Large intestine (tissue), 12 donors: ENCODE measurements around the gene NKX6-1. TPM values are rescaled to one million over a fixed set of nuclear protein-coding genes. Genes with fewer than 3 reads are reported as not detected.
A peak's percentile ranks its signal among the peaks of the same experiment; 100 is the strongest.

ENCODE experiments used
- DNase-seq, 2 donors: peaks; one replicate each; pipeline versions ENCODE4 v3.0.0 to v3.0.0-alpha.2; 2013
- H3K27ac ChIP-seq: one replicate; pipeline ENCODE4 v1.5.1; 2013; ENCODE audit warnings: low read length
- H3K27me3 ChIP-seq: 2 replicates; pipeline ENCODE4 v1.6.1; 2013; ENCODE audit warnings: low read length; ENCODE audit not compliant: control insufficient read depth, insufficient read depth
- H3K36me3 ChIP-seq: 2 replicates; pipeline ENCODE4 v1.6.1; 2013; ENCODE audit warnings: low read length; ENCODE audit not compliant: control insufficient read depth, insufficient read depth
- H3K4me1 ChIP-seq: one replicate; pipeline ENCODE4 v1.6.1; 2013; ENCODE audit warnings: low read length; ENCODE audit not compliant: control insufficient read depth, insufficient read depth
- H3K4me3 ChIP-seq: one replicate; pipeline ENCODE4 v1.5.1; 2013; ENCODE audit warnings: low read length
- H3K9me3 ChIP-seq: one replicate; pipeline ENCODE4 v1.6.1; 2013; ENCODE audit warnings: mild to moderate bottlenecking, low read depth, low read length, moderate library complexity; ENCODE audit not compliant: control insufficient read depth
- WGBS: methylation state at CpG from one replicate; pipeline ENCODE4 v1.1.5; 2013; ENCODE audit warnings: low lambda C conversion rate; ENCODE audit not compliant: insufficient coverage; 5-methylcytosine and 5-hydroxymethylcytosine counted together
- long read RNA-seq, 11 donors: transcript quantifications; one replicate each; lab custom pipeline, GENCODE V29; 2026
- polyA plus RNA-seq: library from polyadenylated mRNA; unstranded; fragments of 120-200 nt; gene quantifications from one replicate; pipeline ENCODE4 v1.2.1, GENCODE V29; 2013

Gene NKX6-1
- 0.01 TPM for polyA plus RNA-seq
- long read RNA-seq, donor 1, result 0 reads
- long read RNA-seq, donor 2, result 0 reads
- long read RNA-seq, donor 3, result 0 reads
- long read RNA-seq, donor 4, result 0 reads
- long read RNA-seq, donor 5, result 0 reads
- long read RNA-seq, donor 6, result 0 reads
- long read RNA-seq, donor 7, result 0 reads
- long read RNA-seq, donor 8, result 0 reads
- long read RNA-seq, donor 9, result 0 reads
- long read RNA-seq, donor 10, result 0 reads
- long read RNA-seq, donor 11, result 0 reads

- 10% methylated on average over 2 of the region's 47 CpGs for WGBS
- Histone ChIP-seq H3K4me3 (no peak within 1 kb of the TSS), H3K4me1 (peaks cover 15% of the 10 kb centered on the region), H3K9me3 (peaks cover 28% of the 10 kb centered on the region), H3K27ac (no peak within 1 kb of the TSS), H3K27me3 (peaks cover 96% of the 10 kb centered on the region), H3K36me3 (no peaks in the 10 kb centered on the region)
- peak in 1 of 2 donors; percentile 55 for DNase-seq
Measured at GRCh38 chr4:84498935-84499623, at the start of gene NKX6-1. Gene NKX6-1 (minus strand): TSS chr4:84499292. CDS start chr4:84498228, 1,064 bp downstream.

GRCh38 chr4:84547211-84547610 is 48.1 kb upstream of the NKX6-1 start:
- no peaks in the 10 kb centered on the region for H3K36me3 ChIP-seq
- H3K9me3 ChIP-seq, result no peaks in the 10 kb centered on the region
- H3K27ac ChIP-seq, result no peak overlapping the region
- H3K27me3 ChIP-seq, result no peaks in the 10 kb centered on the region
- no CpG with 5 or more reads among the region's 3 CpGs for WGBS
- no peak overlapping the region for H3K4me3 ChIP-seq
- DNase-seq, result no peak
- no peaks in the 10 kb centered on the region for H3K4me1 ChIP-seq

GRCh38 chr4:84545093-84545492 is 46.0 kb upstream of the NKX6-1 start:
- no peak for DNase-seq
- Histone ChIP-seq H3K27me3 (no peaks in the 10 kb centered on the region), H3K9me3 (no peaks in the 10 kb centered on the region), H3K36me3 (no peaks in the 10 kb centered on the region), H3K27ac (no peak overlapping the region), H3K4me3 (no peak overlapping the region), H3K4me1 (no peaks in the 10 kb centered on the region)
- no CpG with 5 or more reads among the region's 5 CpGs for WGBS

GRCh38 chr4:84535901-84536300 is 36.8 kb upstream of the NKX6-1 start:
- H3K4me1 ChIP-seq, result no peaks in the 10 kb centered on the region
- DNase-seq, result no peak
- no CpG with 5 or more reads among the region's 2 CpGs for WGBS
- H3K36me3 ChIP-seq, result no peaks in the 10 kb centered on the region
- no peak overlapping the region for H3K27ac ChIP-seq
- no peaks in the 10 kb centered on the region for H3K27me3 ChIP-seq
- H3K9me3 ChIP-seq, result no peaks in the 10 kb centered on the region
- H3K4me3 ChIP-seq, result no peak overlapping the region

DNA sequence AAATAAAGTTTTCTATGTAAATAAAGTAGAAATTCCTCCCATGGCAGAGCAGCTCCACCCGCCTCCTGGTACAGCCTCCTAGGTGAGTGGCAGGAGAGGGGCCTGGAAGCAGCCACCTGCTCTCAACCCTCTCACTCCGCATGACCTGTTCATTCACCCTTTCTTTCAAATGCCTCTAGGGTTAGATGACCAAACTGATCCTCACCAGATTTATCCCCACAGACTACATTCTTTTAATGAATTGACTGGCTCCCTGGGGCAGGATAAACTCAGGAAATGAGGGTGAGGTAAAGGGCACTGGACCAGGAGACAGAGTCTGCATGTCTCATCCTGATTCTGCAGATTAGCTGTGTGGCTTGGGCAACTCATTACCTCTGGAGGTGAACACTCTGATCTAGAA is 32.6 kb upstream of the NKX6-1 start:
- H3K9me3 ChIP-seq, result no peaks in the 10 kb centered on the region
- no peak for DNase-seq
- no CpG with 5 or more reads among the region's 2 CpGs for WGBS
- H3K27ac ChIP-seq, result no peak overlapping the region
- no peaks in the 10 kb centered on the region for H3K27me3 ChIP-seq
- H3K36me3 ChIP-seq, result no peaks in the 10 kb centered on the region
- H3K4me1 ChIP-seq, result no peaks in the 10 kb centered on the region
- H3K4me3 ChIP-seq, result no peak overlapping the region

DNA sequence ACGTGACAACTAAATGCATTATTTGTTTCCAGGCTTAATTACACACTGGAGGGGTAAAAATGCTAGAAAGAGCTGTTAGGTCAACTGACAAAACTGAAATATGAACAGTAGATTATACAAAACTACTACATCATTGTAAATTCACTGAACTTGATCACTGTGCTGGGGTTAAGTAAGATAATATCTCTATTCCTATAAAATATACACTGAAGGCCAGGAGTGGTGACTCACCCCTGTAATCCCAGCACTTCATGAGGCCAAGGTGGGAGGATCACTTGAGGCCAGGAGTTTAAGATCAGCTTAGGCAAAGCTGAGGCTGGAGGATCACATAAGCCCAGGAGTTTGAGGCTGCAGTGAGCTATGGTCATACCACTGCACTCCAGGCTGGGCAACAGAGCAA is 31.8 kb upstream of the NKX6-1 start:
- Histone ChIP-seq H3K27me3 (no peaks in the 10 kb centered on the region), H3K27ac (no peak overlapping the region), H3K36me3 (no peaks in the 10 kb centered on the region), H3K9me3 (no peaks in the 10 kb centered on the region), H3K4me3 (no peak overlapping the region), H3K4me1 (no peaks in the 10 kb centered on the region)
- no CpG with 5 or more reads among the region's 1 CpG for WGBS
- no peak for DNase-seq

GRCh38 chr4:84530454-84530853 is 31.4 kb upstream of the NKX6-1 start:
- H3K27ac ChIP-seq, result no peak overlapping the region
- no peaks in the 10 kb centered on the region for H3K4me1 ChIP-seq
- H3K27me3 ChIP-seq, result no peaks in the 10 kb centered on the region
- no CpG with 5 or more reads among the region's 1 CpG for WGBS
- DNase-seq, result no peak
- no peaks in the 10 kb centered on the region for H3K36me3 ChIP-seq
- no peak overlapping the region for H3K4me3 ChIP-seq
- H3K9me3 ChIP-seq, result no peaks in the 10 kb centered on the region

GRCh38 chr4:84529169-84529751 is 30.2 kb upstream of the NKX6-1 start:
- H3K36me3 ChIP-seq, result no peaks in the 10 kb centered on the region
- no peak overlapping the region for H3K27ac ChIP-seq
- H3K4me1 ChIP-seq, result no peaks in the 10 kb centered on the region
- H3K27me3 ChIP-seq, result no peaks in the 10 kb centered on the region
- WGBS, result 100% methylated on average over 2 of the region's 2 CpGs
- no peak overlapping the region for H3K4me3 ChIP-seq
- H3K9me3 ChIP-seq, result no peaks in the 10 kb centered on the region
- DNase-seq, result no peak

- H3K36me3 ChIP-seq, result no peaks in the 10 kb centered on the region
- no peak for DNase-seq
Measured at GRCh38 chr4:84527391-84527790, 28.3 kb upstream of the NKX6-1 start.

GRCh38 chr4:84515075-84515474 is 16.0 kb upstream of the NKX6-1 start:
- H3K9me3 ChIP-seq, result no peaks in the 10 kb centered on the region
- H3K4me3 ChIP-seq, result no peak overlapping the region
- no peaks in the 10 kb centered on the region for H3K36me3 ChIP-seq
- H3K27me3 ChIP-seq, result no peaks in the 10 kb centered on the region
- WGBS, result 100% methylated on average over 1 of the region's 2 CpGs
- H3K27ac ChIP-seq, result no peak overlapping the region
- H3K4me1 ChIP-seq, result no peaks in the 10 kb centered on the region
- DNase-seq, result no peak

More at GRCh38 chr4:84527391-84527790, 28.3 kb upstream of the NKX6-1 start:
- Histone ChIP-seq H3K9me3 (no peaks in the 10 kb centered on the region), H3K27ac (no peak overlapping the region), H3K4me1 (no peaks in the 10 kb centered on the region), H3K27me3 (peaks cover 3% of the 10 kb centered on the region), H3K4me3 (no peak overlapping the region)
